Cardiac fibroblast (primary cell): ENCODE data around the gene KCTD20.

Source experiments
- DNase-seq, 2 donors: peaks; one replicate each; pipeline versions ENCODE4 v3.0.0 to v3.0.0-alpha.2; 2010; ENCODE audit warnings: low read depth in 2 of 2
- H3K4me3 ChIP-seq, 2 donors: replicated peaks in 1 of 2; 1 replicate in 1 of 2; 2 replicates in 1 of 2; pipeline ENCODE4 v1.5.1; 2011; ENCODE audit warnings: low read depth in 2 of 2, low read length in 2 of 2, mild to moderate bottlenecking in 2 of 2, moderate library complexity in 1 of 2
- TF ChIP-seq, protein P1 (sequence below): IDR thresholded peaks from one replicate; pipeline ENCODE4 v1.5.1; 2011; ENCODE audit warnings: low read depth, mild to moderate bottlenecking, low read length, inconsistent platforms

The KCTD20 gene

DNA sequence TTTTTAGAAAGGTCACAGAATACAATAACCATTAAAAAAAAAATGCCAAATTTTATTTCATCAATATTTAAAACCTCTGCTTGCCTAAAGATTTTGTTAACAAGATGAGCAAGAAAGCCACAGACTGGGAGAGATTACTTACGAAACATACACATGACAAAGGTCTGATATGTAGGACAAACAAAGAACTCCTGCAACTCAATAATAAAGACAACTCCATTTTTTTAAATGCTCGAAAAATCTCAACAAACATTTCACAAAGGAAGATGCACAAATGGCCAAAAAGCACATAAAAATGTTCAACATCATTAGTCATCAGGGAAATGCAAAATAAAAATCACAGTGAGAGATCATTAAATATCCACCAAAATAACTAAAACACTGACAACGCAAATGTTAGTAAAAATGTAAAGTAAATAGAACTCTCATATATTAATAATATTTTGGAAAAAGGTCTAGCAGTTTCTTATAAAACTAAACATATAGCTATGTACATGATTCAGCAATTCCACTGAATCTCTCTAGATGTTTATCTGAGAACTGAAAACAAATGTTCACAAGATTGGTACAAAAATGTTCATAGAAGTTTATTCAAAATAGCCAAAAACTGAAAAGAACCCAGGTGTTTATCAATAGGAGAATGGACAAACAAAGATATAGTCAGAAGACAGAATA is 94.2 kb downstream of the KCTD20 start:
- no peak overlapping the region for H3K4me3 ChIP-seq
- TF ChIP-seq, protein P1, sequence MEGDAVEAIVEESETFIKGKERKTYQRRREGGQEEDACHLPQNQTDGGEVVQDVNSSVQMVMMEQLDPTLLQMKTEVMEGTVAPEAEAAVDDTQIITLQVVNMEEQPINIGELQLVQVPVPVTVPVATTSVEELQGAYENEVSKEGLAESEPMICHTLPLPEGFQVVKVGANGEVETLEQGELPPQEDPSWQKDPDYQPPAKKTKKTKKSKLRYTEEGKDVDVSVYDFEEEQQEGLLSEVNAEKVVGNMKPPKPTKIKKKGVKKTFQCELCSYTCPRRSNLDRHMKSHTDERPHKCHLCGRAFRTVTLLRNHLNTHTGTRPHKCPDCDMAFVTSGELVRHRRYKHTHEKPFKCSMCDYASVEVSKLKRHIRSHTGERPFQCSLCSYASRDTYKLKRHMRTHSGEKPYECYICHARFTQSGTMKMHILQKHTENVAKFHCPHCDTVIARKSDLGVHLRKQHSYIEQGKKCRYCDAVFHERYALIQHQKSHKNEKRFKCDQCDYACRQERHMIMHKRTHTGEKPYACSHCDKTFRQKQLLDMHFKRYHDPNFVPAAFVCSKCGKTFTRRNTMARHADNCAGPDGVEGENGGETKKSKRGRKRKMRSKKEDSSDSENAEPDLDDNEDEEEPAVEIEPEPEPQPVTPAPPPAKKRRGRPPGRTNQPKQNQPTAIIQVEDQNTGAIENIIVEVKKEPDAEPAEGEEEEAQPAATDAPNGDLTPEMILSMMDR, result no peak
- no peak for DNase-seq

DNA sequence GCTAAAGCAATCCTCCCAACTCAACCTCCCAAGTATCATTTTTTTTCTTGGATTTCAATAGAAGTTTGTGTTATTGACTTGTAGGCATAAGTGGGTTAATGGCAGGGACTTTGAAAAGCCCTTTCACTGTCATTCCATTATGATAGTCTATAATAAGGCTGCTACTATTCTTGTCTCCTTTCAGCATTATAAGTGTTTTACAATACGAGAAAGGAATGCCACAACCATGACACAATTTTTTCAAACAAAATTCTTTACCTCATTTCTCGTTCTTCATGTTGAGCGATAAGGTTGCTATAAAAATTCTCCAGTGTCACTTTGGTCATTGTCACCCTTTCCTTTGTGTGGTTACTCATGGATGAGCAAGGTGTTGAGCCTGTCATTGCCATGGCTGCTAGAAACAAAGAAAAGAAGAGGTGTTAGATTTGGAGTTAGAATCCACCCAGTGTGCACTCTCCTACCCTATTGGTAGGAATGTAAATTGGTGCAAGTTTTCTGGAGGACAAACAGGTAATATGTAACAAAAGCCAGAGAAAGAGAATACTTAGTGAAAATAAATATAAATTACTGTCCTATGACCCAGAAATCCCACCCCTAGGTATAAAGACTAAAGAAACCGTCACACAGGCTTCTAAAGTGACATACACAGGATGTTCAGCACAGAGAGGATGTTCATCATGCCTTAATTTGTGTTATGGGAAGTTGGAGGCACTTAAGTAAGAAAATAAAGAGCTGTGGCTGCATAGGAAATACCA is 97.2 kb downstream of the KCTD20 start:
- no peak for DNase-seq
- H3K4me3 ChIP-seq, result no peak overlapping the region
- TF ChIP-seq, protein P1, result no peak
